GM19397 (cell line): ENCODE results near the gene TTC33.

ENCODE experiments used
- ATAC-seq: cut with Tn5 transposase; IDR thresholded peaks from one replicate; pipeline ENCODE4 v1.9.1; 2021; ENCODE audit warnings: mild to moderate bottlenecking, moderate library complexity; ENCODE audit not compliant: unreplicated experiment

Gene TTC33

DNA sequence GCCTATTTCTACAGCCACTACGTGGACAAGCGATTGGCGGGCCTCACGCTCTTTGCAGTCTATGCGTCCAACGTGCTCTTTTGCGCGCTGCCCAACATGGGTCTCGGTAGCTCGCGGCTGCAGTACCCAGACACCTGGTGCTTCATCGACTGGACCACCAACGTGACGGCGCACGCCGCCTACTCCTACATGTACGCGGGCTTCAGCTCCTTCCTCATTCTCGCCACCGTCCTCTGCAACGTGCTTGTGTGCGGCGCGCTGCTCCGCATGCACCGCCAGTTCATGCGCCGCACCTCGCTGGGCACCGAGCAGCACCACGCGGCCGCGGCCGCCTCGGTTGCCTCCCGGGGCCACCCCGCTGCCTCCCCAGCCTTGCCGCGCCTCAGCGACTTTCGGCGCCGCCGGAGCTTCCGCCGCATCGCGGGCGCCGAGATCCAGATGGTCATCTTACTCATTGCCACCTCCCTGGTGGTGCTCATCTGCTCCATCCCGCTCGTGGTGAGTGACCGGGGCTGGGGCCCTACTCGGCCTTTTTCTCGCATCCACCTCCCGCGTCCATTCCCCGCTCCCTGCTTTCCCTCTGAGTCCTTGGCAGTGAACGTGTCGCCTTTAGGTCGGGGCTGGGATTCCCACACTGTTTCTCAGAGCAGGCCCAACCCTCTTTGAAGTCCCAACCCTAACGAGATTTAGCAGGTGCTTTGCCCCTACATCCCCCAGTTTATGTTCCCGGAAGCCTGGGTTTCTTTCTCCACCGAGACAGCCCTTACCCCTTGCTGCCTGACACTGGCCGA is 74.2 kb downstream of the TTC33 start:
- no peak for ATAC-seq

DNA sequence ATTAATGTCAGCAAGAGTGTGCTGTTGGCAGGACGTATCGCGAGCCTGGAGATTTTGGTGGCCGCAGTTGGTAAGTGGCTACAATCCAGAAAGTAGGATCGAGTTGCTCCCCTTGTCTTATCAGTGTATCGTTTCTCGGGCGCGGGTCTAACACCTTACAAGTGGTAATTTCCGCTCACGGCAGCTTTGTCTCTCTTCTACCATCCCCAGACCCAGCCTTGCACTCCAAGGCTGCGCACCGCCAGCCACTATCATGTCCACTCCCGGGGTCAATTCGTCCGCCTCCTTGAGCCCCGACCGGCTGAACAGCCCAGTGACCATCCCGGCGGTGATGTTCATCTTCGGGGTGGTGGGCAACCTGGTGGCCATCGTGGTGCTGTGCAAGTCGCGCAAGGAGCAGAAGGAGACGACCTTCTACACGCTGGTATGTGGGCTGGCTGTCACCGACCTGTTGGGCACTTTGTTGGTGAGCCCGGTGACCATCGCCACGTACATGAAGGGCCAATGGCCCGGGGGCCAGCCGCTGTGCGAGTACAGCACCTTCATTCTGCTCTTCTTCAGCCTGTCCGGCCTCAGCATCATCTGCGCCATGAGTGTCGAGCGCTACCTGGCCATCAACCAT is 74.9 kb downstream of the TTC33 start:
- ATAC-seq = no peak

DNA sequence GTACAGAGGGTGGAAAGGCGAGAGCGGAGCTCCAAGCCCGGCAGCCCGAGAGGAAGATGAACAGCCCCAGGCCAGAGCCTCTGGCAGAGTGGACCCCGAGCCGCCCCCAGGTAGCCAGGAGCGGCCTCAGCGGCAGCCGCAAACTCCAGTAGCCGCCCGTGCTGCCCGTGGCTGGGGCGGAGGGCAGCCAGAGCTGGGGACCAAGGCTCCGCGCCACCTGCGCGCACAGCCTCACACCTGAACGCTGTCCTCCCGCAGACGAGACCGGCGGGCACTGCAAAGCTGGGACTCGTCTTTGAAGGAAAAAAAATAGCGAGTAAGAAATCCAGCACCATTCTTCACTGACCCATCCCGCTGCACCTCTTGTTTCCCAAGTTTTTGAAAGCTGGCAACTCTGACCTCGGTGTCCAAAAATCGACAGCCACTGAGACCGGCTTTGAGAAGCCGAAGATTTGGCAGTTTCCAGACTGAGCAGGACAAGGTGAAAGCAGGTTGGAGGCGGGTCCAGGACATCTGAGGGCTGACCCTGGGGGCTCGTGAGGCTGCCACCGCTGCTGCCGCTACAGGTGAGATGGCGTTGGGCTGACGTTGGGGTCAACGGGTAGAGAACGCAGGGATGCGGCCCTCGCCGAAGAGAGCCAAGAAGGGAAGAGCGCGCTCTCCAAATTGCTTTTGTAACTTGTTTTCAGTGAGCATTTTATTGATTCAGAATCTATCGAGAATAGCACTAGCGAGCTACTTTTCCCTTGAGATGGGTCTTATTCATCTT is 75.7 kb downstream of the TTC33 start, which contains the start of gene PTGER4:
Gene PTGER4 (plus strand): TSS at position 3 of the 769 bp plus-strand sequence. CDS start 1,079 bp downstream, outside the sequence.
- ATAC-seq = peak; percentile 33

DNA sequence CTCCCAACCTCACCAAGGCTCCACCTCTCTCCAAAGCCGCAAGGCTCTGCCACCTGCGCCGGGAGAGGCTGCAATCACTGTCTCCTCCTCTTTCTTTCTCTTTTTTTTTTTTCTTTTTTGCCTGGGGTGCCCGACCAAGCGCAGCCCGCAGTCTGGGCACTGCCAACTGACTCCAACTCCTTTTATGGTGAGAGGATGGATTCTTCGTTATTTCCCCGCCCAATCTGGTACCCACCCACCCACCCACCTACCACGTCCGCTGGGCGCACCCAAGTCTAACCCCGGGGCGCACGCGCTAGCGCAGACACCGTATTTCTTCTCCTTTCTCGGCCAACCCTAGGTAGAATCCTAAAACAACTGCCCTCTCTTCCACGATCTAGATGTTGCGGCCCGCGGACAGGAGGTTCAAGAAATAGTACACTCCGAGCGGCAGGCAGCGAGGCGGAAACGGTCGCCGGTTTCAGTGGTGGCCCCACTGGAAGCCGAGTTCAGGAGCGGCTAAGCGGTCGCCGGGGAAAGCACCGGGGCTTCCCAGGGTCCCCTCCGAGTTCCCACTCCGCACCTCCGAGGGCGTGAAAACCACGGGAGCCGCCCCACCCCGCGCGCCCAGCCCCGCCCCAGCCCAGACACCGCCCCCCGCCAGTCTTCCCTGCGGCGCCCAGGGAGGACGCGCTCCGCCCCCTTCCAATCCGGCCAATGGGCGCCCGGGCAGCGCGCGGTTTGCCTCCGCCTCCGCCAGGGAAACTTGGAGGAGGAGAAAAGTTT is 76.4 kb downstream of the TTC33 start:
- peak; percentile 80 for ATAC-seq

DNA sequence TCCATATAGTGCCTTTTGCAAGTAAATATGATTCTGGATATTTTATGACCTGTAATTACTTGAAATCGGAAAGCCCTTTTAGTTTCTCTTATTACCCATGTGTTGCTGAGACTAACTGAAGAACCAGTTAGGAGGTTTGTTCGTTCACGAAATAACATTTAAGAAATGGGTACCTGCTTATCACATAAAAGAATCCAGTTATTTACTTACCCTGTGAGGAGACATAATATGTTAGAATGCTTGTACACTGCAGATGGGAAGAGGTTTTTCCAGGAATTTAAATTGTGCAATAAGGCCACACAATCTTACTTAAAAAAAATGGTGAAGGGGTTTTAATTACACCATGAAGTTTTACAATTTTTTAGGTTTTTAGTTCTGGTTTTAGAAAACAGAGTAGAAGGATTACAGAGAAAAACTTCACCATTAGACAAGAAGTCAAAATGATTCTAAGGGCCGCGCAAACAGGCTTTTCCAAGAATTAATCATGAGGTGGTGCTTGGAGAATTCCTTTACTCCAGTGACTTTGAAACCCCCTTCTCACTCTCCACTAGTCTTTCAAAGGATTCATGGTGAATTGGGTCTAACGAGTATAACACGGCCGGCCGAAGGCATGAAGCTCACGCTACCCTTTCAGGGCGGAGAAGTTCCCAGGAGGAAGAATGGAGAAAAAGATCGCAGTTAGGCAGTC is 77.2 kb downstream of the TTC33 start:
- no peak for ATAC-seq

DNA sequence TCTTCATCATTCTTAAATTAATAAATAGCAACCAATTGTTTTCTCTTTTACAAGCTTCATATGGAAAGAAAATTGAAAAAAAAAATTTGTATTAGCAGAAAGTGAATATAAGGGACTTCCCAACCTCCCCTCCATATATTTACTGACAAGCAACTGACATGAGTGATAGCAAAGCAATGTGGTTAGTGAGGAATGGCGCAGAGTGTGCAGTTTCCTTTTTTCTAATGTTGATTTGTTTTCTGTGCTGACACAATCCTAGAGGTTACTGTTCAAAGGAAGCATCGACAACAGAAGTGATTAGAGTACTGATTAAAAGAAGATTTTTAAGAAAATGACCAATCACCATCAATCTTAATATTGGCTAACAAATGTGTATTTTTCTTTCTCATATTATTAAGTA is 77.7 kb downstream of the TTC33 start:
- ATAC-seq = no peak

DNA sequence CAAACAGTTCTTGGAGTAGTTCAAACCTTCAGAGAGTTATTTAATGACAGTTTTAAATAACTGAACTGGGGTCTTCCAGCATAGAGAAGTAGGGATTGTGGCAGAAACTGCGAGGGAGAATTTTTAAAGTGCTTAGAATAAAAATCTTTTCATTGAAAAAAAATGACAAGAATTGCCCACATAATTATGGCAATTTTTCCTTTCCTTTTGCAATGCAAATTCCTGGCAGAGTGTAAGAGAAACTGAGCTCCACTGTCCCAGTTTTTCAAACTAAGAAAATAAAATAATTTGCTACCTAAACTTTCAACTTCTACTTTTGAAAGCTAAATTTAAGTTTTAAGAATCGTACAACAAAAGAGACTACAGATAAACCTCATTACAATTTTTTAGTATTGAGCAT is 78.3 kb downstream of the TTC33 start:
- no peak for ATAC-seq

DNA sequence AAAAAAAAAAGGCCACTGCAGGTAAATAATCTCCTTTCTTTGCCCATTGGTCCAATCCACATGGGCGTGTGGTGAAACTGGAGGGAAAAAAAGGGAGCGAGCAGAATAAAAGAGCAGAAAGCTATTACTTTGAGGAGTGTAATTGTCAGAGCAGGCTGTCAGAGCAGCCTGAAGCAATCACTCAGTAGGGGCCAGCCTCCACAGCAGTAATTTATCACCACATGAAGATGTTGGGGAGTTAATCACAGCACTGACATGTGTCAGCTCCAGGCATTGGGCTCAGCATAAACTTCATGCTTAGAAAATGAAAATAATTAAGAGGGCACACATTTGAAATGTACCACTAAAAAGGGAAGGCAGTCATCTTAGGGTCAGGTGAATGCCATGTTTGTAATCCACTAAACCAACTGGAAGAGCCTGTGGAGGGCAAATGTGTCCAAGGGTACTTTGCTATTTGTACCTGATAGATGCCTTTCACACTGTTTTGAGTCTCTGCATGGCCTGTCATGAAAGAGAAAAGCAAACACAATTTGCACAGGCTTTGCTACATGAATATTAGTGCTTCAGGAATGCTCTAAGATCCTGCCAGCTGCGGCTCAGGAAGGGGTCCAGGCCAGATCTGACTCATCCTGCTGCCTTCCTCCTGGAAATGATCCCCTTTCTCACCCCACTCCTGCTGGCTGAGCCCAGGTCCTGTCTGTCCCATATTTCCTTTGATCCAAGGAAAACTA is 79.0 kb downstream of the TTC33 start:
- no peak for ATAC-seq

DNA sequence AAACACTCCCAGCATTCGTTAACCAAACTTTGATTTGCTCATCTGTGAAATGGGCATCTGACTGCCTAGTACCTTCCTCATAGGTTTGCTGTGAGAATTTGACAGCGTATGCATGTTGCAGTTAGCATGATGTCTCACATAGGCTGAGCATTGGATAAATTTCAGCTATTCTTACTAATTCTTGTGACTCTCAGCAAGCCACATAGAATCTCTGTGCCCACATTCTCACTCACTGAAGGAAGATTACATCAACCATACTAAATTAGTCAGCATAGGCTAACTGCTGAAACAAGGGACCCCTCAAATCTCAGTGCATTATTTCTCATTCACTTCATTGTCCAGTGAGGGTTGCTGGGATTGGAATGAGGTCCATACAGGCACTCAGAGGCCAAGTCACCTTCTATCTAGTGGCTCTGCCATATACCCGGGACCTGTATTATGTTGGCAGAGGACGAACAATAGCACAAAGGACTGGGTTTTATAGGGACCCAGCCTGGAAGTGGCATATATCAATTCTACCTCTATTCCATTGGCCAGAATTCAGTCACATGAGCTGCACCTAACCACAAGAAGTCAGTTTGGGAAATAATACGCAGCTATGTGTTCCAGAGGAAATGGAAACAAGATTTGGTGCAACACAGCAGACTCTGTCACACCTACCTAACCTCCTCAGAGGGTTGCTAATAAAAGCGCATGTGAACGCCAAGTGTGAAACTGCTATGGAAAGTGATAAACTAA is 80.2 kb downstream of the TTC33 start:
- no peak for ATAC-seq

DNA sequence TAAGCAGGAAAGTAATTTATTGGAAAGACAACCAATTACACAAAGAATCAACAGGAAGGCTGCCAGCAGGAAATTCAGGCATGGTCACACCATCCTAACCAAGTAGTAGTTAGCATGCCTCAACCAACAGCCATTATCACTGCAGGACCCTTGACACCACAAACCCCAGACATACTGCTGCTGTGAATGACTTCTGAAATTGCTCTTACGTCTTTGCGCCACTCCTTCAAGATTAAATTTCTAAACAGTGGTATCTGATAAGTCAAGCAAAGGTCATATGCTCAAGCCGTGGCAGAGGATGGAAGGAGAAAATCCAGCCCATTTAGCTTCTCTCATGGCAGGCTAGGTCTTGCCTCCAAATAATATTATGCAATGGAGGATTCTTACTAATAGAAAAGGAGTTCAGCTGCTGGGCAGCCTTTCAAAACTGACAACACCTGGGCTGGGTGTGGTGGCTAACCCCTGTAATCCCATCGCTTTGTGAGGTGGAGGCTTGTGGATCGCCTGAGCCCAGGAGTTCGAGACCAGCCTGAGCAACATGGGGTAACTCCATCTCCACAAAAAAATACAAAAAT is 81.0 kb downstream of the TTC33 start:
- no peak for ATAC-seq

DNA sequence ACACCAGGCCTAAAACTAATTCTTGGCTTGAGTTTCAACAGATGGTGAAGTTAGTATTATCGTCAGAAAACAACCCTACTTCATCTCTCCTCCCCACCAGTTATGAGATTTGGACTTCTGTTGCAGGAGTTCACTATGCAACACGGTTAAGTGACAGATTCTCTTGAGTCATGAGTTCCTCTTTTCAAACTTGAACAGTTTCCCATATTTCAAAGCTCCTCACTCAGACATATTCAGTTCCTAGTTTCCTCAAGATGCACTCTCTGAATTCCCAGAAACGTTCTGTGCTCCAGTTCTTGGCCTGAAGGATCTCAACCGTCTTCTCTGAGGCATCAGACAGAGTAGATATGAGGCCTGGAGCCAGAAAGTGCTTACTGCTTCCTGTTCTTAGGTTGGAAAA is 83.3 kb downstream of the TTC33 start:
- ATAC-seq = no peak

DNA sequence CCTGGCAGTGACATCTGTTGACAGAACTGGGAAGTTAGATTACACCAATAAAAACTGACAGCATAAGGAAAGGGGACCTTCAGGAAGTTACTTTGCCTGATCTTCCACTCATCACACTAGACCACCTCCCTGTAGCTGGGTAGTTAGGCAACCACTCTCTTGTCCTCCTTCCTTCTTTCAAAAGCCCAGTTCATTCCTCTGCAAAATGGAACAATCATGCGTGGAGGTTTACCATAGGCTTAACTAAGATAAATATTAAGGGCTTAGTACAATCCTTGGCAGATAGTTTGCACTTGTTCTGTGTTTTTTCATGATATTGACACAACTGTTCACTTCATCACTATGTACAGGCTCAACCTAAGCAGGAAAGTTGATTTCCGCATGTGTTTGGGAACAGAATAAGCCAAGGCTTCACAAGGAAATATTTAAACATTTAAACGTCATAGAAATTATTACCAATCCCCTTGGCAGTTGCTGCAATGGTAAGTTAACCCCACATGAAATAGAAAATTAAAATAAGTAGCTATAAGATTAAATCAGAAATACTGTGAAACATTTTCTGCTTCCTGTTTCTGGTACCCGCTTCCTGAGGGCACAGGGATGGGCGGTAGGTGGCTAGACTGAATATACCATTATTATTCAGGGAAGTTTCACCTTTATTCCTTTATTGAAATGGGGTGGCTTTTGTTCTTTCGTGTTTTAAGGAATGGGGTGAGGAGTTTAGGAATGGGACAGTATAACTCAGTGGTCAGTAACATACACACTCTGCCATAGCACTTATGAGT is 86.0 kb downstream of the TTC33 start:
- ATAC-seq = no peak

DNA sequence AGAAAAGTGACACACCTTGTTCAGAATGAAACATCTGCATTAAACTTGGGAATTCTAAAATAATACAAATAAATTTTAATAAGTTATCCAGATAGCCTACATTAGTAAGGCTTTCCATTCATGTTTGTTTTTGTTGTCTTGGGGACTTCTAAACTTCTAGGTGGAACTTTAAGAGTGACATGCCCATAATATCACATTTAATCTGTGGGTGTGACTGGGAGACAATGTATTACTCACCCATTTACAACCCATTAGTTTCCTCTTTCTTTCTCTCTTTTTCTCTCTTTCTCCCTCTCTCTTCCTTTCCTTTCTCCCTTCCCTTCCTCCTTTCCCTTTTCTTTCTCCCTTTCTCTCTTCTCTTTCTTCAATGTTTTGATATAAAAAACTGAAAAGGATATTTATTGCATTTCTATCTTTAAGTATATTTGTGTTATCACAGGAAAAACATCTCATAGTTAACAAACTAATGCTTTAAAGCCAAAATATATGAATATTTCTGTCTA is 88.5 kb downstream of the TTC33 start:
- ATAC-seq = no peak

DNA sequence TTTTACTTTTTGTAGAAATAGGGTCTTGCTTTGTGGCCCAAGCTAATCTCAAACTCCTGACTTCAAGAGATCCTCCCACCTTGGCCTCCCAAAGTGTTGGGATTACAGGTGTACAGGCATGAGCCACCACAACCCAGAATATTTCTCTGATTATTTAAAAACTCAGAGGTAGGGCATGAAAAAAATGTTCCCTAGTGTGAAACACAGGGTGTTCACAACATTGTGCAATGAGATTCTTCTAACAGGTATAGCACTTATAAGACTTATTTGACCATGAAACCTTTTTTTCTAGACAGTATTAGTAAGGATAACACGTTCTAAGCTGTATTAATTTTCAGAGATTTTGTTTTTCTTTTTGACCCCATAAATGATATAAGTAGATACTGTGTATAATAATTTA is 89.1 kb downstream of the TTC33 start:
- ATAC-seq = no peak

DNA sequence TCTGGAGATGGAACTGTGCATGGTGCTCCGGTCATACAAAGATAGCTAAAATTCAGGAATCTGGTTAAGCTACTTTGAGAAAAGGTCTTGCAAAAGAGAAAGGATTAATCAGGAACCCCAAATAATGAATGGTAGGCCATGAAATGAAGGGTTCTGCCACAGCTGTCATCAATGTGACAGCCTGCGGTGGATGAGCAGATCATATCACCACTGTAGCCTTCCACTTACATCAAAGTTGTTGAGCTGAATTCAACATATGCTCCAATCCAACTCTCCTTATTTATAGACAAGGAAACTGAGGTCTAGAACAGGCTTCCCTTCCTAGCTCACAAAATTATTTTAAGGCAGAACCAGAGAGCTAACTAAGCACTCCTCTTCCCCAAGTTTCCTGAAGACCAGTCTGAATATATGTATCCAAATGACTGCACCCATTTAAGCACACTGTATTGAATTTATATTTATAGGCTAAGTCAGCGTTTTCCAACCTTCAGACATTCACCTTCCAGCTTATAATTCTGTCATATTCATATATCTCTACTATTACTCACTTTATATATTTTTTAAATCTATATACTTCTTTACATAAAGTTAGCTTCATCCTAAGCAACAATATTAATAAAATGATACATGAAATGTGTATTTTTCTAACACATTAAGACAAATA is 90.0 kb downstream of the TTC33 start:
- ATAC-seq = no peak

DNA sequence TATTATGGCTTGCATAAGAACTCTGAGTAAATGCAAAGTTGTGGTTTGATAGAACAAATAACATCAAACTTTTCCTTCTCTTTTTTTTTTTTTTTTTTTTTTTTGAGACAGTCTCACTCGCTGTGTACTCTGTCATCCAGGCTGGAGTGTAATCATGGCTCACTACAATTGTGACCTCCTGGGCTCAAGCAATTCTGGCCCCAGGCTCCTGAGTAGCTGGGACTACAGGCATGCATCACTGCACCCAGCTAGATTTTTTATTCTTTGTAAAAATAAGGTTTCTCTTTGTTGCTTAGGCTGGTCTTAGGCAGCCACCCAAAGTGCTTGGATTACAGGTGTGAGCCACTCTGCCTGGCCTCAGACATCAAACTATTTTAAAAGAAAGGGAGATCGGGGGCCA is 95.0 kb downstream of the TTC33 start:
- ATAC-seq = no peak

DNA sequence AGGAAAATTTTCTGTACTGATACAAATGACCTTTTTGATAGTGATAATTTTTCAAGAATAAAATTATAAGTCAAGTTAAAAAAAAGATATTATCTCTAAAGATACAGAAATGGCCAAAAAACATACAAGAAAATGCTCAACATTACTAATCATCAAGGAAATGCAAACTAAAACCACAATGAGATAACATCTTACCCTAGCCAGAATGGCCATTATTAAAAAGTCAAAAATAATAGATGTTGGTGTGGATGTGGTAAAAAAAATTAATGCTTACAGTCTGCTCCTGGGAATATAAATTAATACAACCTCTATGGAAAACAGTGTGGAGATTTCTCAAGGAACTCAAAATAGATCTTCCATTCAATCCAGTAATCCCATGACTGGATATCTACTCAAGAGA is 99.0 kb downstream of the TTC33 start:
- ATAC-seq = no peak
